HG03558 (cell line): ENCODE data around the gene PRDM9.
"Not testable (repeated sequence)": the region's sequence is repeated elsewhere in the genome, so short reads cannot be mapped to it uniquely, and the experiment has no call there.

Source experiments
- ATAC-seq: cut with Tn5 transposase; IDR thresholded peaks from one replicate; pipeline ENCODE4 v1.9.1; 2021; ENCODE audit warnings: moderate number of reproducible peaks; ENCODE audit not compliant: unreplicated experiment; ENCODE audit errors: extremely low read depth

The PRDM9 gene

GRCh38 chr5:23526616-23527015 lies 19.2 kb downstream of the PRDM9 start:
- not testable (repeated sequence) for ATAC-seq

- ATAC-seq, result not testable (repeated sequence)
Observed at GRCh38 chr5:23527216-23527920, 20.0 kb downstream of the PRDM9 start.

GRCh38 chr5:23528677-23529076 lies 21.3 kb downstream of the PRDM9 start:
- ATAC-seq, result no peak

GRCh38 chr5:23530571-23530970 lies 23.2 kb downstream of the PRDM9 start:
- ATAC-seq, result no peak

GRCh38 chr5:23571059-23571458 lies 63.6 kb downstream of the PRDM9 start:
- no peak for ATAC-seq
